Measurements from ENCODE around the gene ITGAL. TPM values are rescaled to one million over a fixed set of nuclear protein-coding genes. Genes with fewer than 3 reads are reported as not detected.
A peak's percentile ranks its signal among the peaks of the same experiment; 100 is the strongest.

The ITGAL gene
- total RNA-seq, 2 donors from 2014 or later = 2.0 to 2.6 TPM

- Histone ChIP-seq H3K9me3 (no peaks in the 10 kb centered on the region), H3K27ac (no peak overlapping the region), H3K36me3 (no peaks in the 10 kb centered on the region), H3K27me3 (no peaks in the 10 kb centered on the region), H3K4me1 (peaks cover 0 to 37% of the 10 kb centered on the region in 2 donors), H3K4me3 (no peak overlapping the region)
- DNase-seq (ENCODE audit: low spot score) = no peak
- TF ChIP-seq CTCF (IDR thresholded peaks at IDR 0.05) = no peak
Observed at GRCh38 chr16:30523768-30524574, 51.4 kb downstream of the ITGAL start.

- no peak for DNase-seq (ENCODE audit: low spot score)
- Histone ChIP-seq H3K27ac (no peak overlapping the region), H3K4me1 (peaks cover 0 to 37% of the 10 kb centered on the region in 2 donors), H3K4me3 (no peak overlapping the region), H3K36me3 (no peaks in the 10 kb centered on the region), H3K9me3 (no peaks in the 10 kb centered on the region), H3K27me3 (no peaks in the 10 kb centered on the region)
- no peak for TF ChIP-seq CTCF (IDR thresholded peaks at IDR 0.05)
Observed at GRCh38 chr16:30524575-30525568, 52.3 kb downstream of the ITGAL start.

- no peak for TF ChIP-seq CTCF (IDR thresholded peaks at IDR 0.05)
- Histone ChIP-seq H3K27me3 (no peaks in the 10 kb centered on the region), H3K27ac (peak overlapping the region; percentile 99), H3K4me3 (peak overlapping the region; percentile 72 to 97), H3K9me3 (no peaks in the 10 kb centered on the region), H3K36me3 (no peaks in the 10 kb centered on the region), H3K4me1 (peaks cover 0 to 37% of the 10 kb centered on the region in 2 donors)
- no peak for DNase-seq (ENCODE audit: low spot score)
Observed at GRCh38 chr16:30525844-30526136, 53.2 kb downstream of the ITGAL start.

GRCh38 chr16:30526137-30526822, 53.7 kb downstream of the ITGAL start, which contains the start of gene ZNF768:
ZNF768 (minus strand) TSS chr16:30526566; CDS start chr16:30526413, 153 bp downstream.
- H3K4me3 ChIP-seq = peak within 1 kb of the TSS; percentile 72 to 97
- peaks cover 0 to 37% of the 10 kb centered on the region in 2 donors for H3K4me1 ChIP-seq
- no peaks in the 10 kb centered on the region for H3K9me3 ChIP-seq
- H3K27ac ChIP-seq = peak within 1 kb of the TSS; percentile 99
- no peaks in the 10 kb centered on the region for H3K27me3 ChIP-seq
- no peak for TF ChIP-seq CTCF (IDR thresholded peaks at IDR 0.05)
- H3K36me3 ChIP-seq = peaks cover 2% of the 10 kb centered on the region
- DNase-seq (ENCODE audit: low spot score) = no peak

- peaks cover 8% of the 10 kb centered on the region for H3K36me3 ChIP-seq
- peak in 1 of 2 donors; percentile 16 for TF ChIP-seq CTCF (IDR thresholded peaks at IDR 0.05)
- no peaks in the 10 kb centered on the region for H3K27me3 ChIP-seq
- H3K4me3 ChIP-seq = peak overlapping the region; percentile 72 to 97
- peak; percentile 98 for DNase-seq (ENCODE audit: low spot score)
- no peaks in the 10 kb centered on the region for H3K9me3 ChIP-seq
- peak overlapping the region; percentile 99 for H3K27ac ChIP-seq
- peaks cover 0 to 33% of the 10 kb centered on the region in 2 donors for H3K4me1 ChIP-seq
Observed at GRCh38 chr16:30526823-30527634, 54.5 kb downstream of the ITGAL start.
